Measurements from ENCODE around the gene NTHL1.

GRCh38 chr16:2071454-2072202, 24.0 kb upstream of the NTHL1 start:
- TF ChIP-seq CTCF (IDR thresholded peaks at IDR 0.05) (no peak), TEAD4 (CRISPR knock-in tag; IDR thresholded peaks at IDR 0.05) (no peak), ZNF425 (CRISPR knock-in tag; conservative IDR thresholded peaks at IDR 0.05) (no peak), NR2C2 (CRISPR knock-in tag; IDR thresholded peaks at IDR 0.05) (no peak), NFE2L1 (CRISPR knock-in tag; IDR thresholded peaks at IDR 0.05) (no peak), USF1 (CRISPR knock-in tag; IDR thresholded peaks at IDR 0.05) (no peak)
- TF ChIP-seq, protein P1, sequence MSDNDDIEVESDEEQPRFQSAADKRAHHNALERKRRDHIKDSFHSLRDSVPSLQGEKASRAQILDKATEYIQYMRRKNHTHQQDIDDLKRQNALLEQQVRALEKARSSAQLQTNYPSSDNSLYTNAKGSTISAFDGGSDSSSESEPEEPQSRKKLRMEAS (CRISPR knock-in tag; IDR thresholded peaks at IDR 0.05), result no peak
